Trophoblast cell (in vitro differentiated cells and primary cell): ENCODE measurements around the gene SGF29.
A peak's percentile ranks its signal among the peaks of the same experiment; 100 is the strongest.
"Not testable (repeated sequence)": the region's sequence is repeated elsewhere in the genome, so short reads cannot be mapped to it uniquely, and the experiment has no call there.

Experiments used
- DNase-seq, 2 donors: peaks; one replicate each; pipeline ENCODE4 v3.0.0-alpha.2; 2016
- H2AFZ ChIP-seq: 2 replicates; pipeline ENCODE4 v1.6.1; 2013; ENCODE audit warnings: low read length, moderate library complexity, mild to moderate bottlenecking; ENCODE audit not compliant: insufficient read depth, poor library complexity
- H2AK5ac ChIP-seq: 2 replicates; pipeline ENCODE4 v1.6.1; 2013; ENCODE audit warnings: mild to moderate bottlenecking, low read length
- H2BK120ac ChIP-seq: 2 replicates; pipeline ENCODE4 v1.6.1; 2013; ENCODE audit warnings: low read length, mild to moderate bottlenecking, moderate library complexity; ENCODE audit not compliant: insufficient read depth, poor library complexity
- H2BK12ac ChIP-seq: 2 replicates; pipeline ENCODE4 v1.6.1; 2013; ENCODE audit warnings: mild to moderate bottlenecking, low read length, moderate library complexity
- H2BK5ac ChIP-seq: 2 replicates; pipeline ENCODE4 v1.6.1; 2013; ENCODE audit warnings: low read length, low read depth, moderate library complexity, mild to moderate bottlenecking; ENCODE audit not compliant: poor library complexity
- H3K14ac ChIP-seq: 2 replicates; pipeline ENCODE4 v1.6.1; 2013; ENCODE audit warnings: mild to moderate bottlenecking, low read length
- H3K18ac ChIP-seq: 2 replicates; pipeline ENCODE4 v1.6.1; 2013; ENCODE audit warnings: mild to moderate bottlenecking, low read length
- H3K23ac ChIP-seq: 2 replicates; pipeline ENCODE4 v1.6.1; 2013; ENCODE audit warnings: low read length
- H3K27ac ChIP-seq: 2 replicates; pipeline ENCODE4 v1.5.1; 2013; ENCODE audit warnings: low read depth, mild to moderate bottlenecking, inconsistent platforms, low read length, moderate library complexity
- H3K27me3 ChIP-seq: 2 replicates; pipeline ENCODE4 v1.6.1; 2013; ENCODE audit warnings: inconsistent platforms, mild to moderate bottlenecking, low read length, moderate library complexity; ENCODE audit not compliant: insufficient read depth
- H3K36me3 ChIP-seq, 2 experiments: 1 replicate in 1 of 2; 2 replicates in 1 of 2; pipeline ENCODE4 v1.6.1; 2013; ENCODE audit warnings: low read length in 2 of 2, mild to moderate bottlenecking in 2 of 2, moderate library complexity in 1 of 2; ENCODE audit not compliant: insufficient read depth in 2 of 2, control insufficient read depth in 1 of 2
- H3K4ac ChIP-seq: 2 replicates; pipeline ENCODE4 v1.6.1; 2013; ENCODE audit warnings: low read depth, mild to moderate bottlenecking, low read length, moderate library complexity
- H3K4me1 ChIP-seq, 2 experiments: 1 replicate in 1 of 2; 2 replicates in 1 of 2; pipeline ENCODE4 v1.6.1; 2013; ENCODE audit warnings: low read length in 2 of 2, mild to moderate bottlenecking in 2 of 2, moderate library complexity in 1 of 2; ENCODE audit not compliant: insufficient read depth in 2 of 2, control insufficient read depth in 1 of 2
- H3K4me2 ChIP-seq: 2 replicates; pipeline ENCODE4 v1.6.1; 2013; ENCODE audit warnings: inconsistent platforms, mild to moderate bottlenecking, low read length, moderate library complexity
- H3K4me3 ChIP-seq: 2 replicates; pipeline ENCODE4 v1.5.1; 2013; ENCODE audit warnings: mild to moderate bottlenecking, low read depth, low read length, inconsistent platforms
- H3K79me1 ChIP-seq: one replicate; pipeline ENCODE4 v1.6.1; 2013; ENCODE audit warnings: low read length
- H3K79me2 ChIP-seq: 2 replicates; pipeline ENCODE4 v1.6.1; 2013; ENCODE audit warnings: low read length, mild to moderate bottlenecking; ENCODE audit not compliant: control insufficient read depth, insufficient read depth, poor library complexity
- H3K9ac ChIP-seq: 2 replicates; pipeline ENCODE4 v1.6.1; 2013; ENCODE audit warnings: mild to moderate bottlenecking, low read length
- H3K9me3 ChIP-seq: 2 replicates; pipeline ENCODE4 v1.6.1; 2013; ENCODE audit warnings: low read depth, mild to moderate bottlenecking, control low read depth, inconsistent platforms, low read length; ENCODE audit not compliant: insufficient read depth
- H4K12ac ChIP-seq: 2 replicates; pipeline ENCODE4 v1.6.1; 2013; ENCODE audit warnings: low read depth, mild to moderate bottlenecking, low read length, moderate library complexity
- H4K8ac ChIP-seq: 2 replicates; pipeline ENCODE4 v1.6.1; 2013; ENCODE audit warnings: low read depth, mild to moderate bottlenecking, low read length, moderate library complexity
- H4K91ac ChIP-seq: one replicate; pipeline ENCODE4 v1.6.1; 2013; ENCODE audit warnings: low read depth, mild to moderate bottlenecking, low read length, moderate library complexity
- WGBS: extraction: QIAGEN DNeasy Blood & Tissue Kit; methylation state at CpG from one replicate; pipeline ENCODE4 v1.1.7; 2013; ENCODE audit warnings: missing lambda C conversion rate; ENCODE audit not compliant: insufficient read length, insufficient coverage; ENCODE audit errors: extremely low coverage; 5-methylcytosine and 5-hydroxymethylcytosine counted together

The SGF29 gene

GRCh38 chr16:28596115-28596630 is 42.5 kb downstream of the SGF29 start:
- no peak overlapping the region for H4K91ac ChIP-seq
- no peak overlapping the region for H3K4me2 ChIP-seq
- peaks cover 1 to 4% of the 10 kb centered on the region in 2 experiments for H3K36me3 ChIP-seq
- no peaks in the 10 kb centered on the region for H3K9me3 ChIP-seq
- H3K23ac ChIP-seq = no peak overlapping the region
- no peak overlapping the region for H3K4ac ChIP-seq
- H3K27me3 ChIP-seq = no peaks in the 10 kb centered on the region
- H2AFZ ChIP-seq = no peak overlapping the region
- no peak overlapping the region for H3K9ac ChIP-seq
- H3K79me2 ChIP-seq = no peaks in the 10 kb centered on the region
- no peak overlapping the region for H3K14ac ChIP-seq
- H3K4me3 ChIP-seq = no peak overlapping the region
- no peak for DNase-seq
- H2BK120ac ChIP-seq = peak overlapping the region; percentile 5
- H4K12ac ChIP-seq = no peak overlapping the region
- H2BK12ac ChIP-seq = no peak overlapping the region
- no CpG with 5 or more reads among the region's 8 CpGs for WGBS
- H3K27ac ChIP-seq = no peak overlapping the region
- H2AK5ac ChIP-seq = no peak overlapping the region
- no peak overlapping the region for H2BK5ac ChIP-seq
- no peaks in the 10 kb centered on the region for H3K79me1 ChIP-seq
- H4K8ac ChIP-seq = no peak overlapping the region
- no peak overlapping the region for H3K18ac ChIP-seq
- peaks cover 2 to 3% of the 10 kb centered on the region in 2 experiments for H3K4me1 ChIP-seq

DNA sequence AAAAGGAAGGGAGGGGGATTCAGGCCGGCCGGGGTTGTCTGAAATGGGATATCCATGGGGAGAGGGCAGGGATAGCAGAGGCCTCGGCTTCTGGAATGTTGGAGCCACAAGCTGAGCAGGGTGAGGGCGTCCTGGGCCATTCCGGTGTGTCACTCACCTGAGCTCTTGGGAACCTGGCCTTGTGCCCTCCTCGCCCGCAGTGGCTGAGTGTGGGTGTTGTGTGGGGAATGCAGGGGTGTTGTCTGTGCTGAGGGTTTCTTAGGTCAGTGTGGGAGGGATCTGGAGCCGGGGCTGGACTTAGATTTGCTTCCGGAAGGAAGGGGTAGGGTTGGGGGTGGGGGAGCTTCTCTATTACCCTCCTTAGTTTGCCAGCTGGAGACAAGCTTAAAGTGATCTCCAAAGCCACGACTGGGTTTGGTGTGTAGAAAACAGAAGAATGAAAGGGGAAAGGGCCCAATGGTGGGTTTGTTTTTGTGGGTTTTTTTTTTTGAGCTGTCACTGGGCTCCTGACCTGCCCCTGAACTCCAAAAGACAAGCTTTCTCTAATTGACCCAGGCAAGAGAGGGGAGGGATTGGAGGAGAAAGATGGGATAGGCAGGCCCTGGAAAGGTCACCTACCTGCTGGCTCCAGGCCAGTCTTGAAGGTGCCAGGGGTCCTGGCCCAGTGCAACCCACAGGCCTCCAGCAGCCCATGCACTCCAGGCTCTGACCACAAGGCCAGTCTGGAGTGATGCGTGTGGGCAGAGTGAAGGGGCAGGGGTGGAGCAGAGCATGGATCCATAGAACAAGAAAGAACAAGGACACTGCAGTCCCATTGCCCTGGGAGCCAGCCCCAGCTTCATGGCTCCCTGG is 43.3 kb downstream of the SGF29 start, which contains the start of gene SULT1A2:
Gene SULT1A2, minus strand, starts transcription at position 211 of the 852 bp plus-strand sequence. CDS start 1,120 bp downstream, outside the sequence.
- Histone ChIP-seq H2BK12ac (no peak within 1 kb of the TSS), H3K14ac (no peak within 1 kb of the TSS), H3K79me1 (no peaks in the 10 kb centered on the region), H3K4me2 (no peak within 1 kb of the TSS), H3K23ac (no peak within 1 kb of the TSS), H3K4ac (no peak within 1 kb of the TSS), H3K9ac (no peak within 1 kb of the TSS), H2BK120ac (peak within 1 kb of the TSS; percentile 5), H3K36me3 (peaks cover 0 to 3% of the 10 kb centered on the region in 2 experiments), H2AK5ac (no peak within 1 kb of the TSS), H3K9me3 (no peaks in the 10 kb centered on the region), H2BK5ac (no peak within 1 kb of the TSS), H4K91ac (no peak within 1 kb of the TSS), H3K27ac (no peak within 1 kb of the TSS), H2AFZ (no peak within 1 kb of the TSS), H3K27me3 (no peaks in the 10 kb centered on the region), H4K8ac (no peak within 1 kb of the TSS), H3K4me3 (no peak within 1 kb of the TSS), H3K18ac (no peak within 1 kb of the TSS), H3K79me2 (no peaks in the 10 kb centered on the region), H3K4me1 (peaks cover 2 to 3% of the 10 kb centered on the region in 2 experiments), H4K12ac (no peak within 1 kb of the TSS)
- no CpG with 5 or more reads among the region's 11 CpGs for WGBS
- peak in 1 of 2 donors; percentile 41 for DNase-seq

- peak in 1 of 2 donors; percentile 10 for DNase-seq
- no peak overlapping the region for H2BK120ac ChIP-seq
- no peak overlapping the region for H4K91ac ChIP-seq
- no peak overlapping the region for H2AFZ ChIP-seq
- H3K36me3 ChIP-seq = no peaks in the 10 kb centered on the region
- H3K79me2 ChIP-seq = no peaks in the 10 kb centered on the region
- H3K4me3 ChIP-seq = no peak overlapping the region
- H2BK12ac ChIP-seq = no peak overlapping the region
- no peaks in the 10 kb centered on the region for H3K79me1 ChIP-seq
- H3K4me1 ChIP-seq = peaks cover 2 to 3% of the 10 kb centered on the region in 2 experiments
- no peak overlapping the region for H3K27ac ChIP-seq
- no peak overlapping the region for H3K23ac ChIP-seq
- no peaks in the 10 kb centered on the region for H3K9me3 ChIP-seq
- H3K27me3 ChIP-seq = no peaks in the 10 kb centered on the region
- no peak overlapping the region for H4K12ac ChIP-seq
- no peak overlapping the region for H3K4me2 ChIP-seq
- H3K9ac ChIP-seq = no peak overlapping the region
- no peak overlapping the region for H4K8ac ChIP-seq
- H2BK5ac ChIP-seq = no peak overlapping the region
- no peak overlapping the region for H3K4ac ChIP-seq
- H2AK5ac ChIP-seq = no peak overlapping the region
- WGBS = no CpG with 5 or more reads among the region's 9 CpGs
- no peak overlapping the region for H3K18ac ChIP-seq
- no peak overlapping the region for H3K14ac ChIP-seq
Measured at GRCh38 chr16:28597692-28598261, 44.1 kb downstream of the SGF29 start.

DNA sequence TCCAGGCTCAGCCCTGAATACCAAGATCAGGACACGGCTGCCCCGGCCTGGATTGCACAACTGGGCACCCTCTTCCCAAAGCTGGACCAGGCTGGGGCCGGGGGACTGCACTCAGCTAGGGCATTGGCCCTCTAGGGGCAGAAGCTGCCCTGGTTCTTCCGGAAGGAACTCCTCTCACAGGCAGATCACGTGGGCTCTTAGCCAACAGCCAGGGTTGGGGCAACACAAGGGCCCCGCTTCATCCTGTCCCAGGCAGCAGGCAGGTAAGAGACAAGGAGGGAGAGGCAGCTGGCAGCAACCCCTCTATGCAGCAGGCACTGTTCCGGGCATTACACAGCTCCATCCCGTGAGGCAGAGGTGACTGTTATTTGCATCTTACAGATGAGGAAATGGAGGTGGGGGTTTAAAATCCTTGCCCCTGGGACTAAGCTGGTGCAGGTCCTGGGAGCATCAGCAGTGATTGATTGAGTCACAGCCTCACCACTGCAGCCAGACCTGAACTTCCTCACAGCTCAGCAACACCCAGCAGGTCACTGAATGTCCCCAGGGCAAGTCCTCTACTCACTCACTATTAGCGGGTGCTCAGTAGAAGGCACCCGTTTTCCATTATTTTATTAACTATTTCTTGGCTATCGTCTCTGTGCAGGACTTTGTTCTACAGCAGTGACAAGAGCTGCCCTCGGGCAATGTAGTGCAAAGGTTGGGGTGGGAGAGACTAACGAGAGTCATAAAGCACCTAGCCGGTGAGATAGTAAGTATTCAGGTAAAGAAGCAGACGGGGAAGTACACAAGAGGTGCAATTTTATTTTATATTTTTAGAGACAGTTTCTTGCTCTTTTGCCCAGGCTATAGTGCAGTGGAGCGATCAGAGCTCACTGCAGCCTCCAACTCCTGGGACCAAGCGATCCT is 45.9 kb downstream of the SGF29 start:
- not testable (repeated sequence) for H3K14ac ChIP-seq, H3K4me1 ChIP-seq, H4K12ac ChIP-seq, H3K27ac ChIP-seq, DNase-seq, H3K4me2 ChIP-seq, H3K4me3 ChIP-seq, H2BK12ac ChIP-seq, H3K36me3 ChIP-seq, H3K18ac ChIP-seq, H4K8ac ChIP-seq, H3K23ac ChIP-seq, H3K9ac ChIP-seq, H2BK5ac ChIP-seq, H3K4ac ChIP-seq, H2AK5ac ChIP-seq, H3K79me2 ChIP-seq, H2BK120ac ChIP-seq, H3K27me3 ChIP-seq, H3K9me3 ChIP-seq, H4K91ac ChIP-seq, H3K79me1 ChIP-seq, H2AFZ ChIP-seq
- no CpG with 5 or more reads among the region's 17 CpGs for WGBS
